Measurements from ENCODE around the gene NEO1.
A peak's percentile ranks its signal among the peaks of the same experiment; 100 is the strongest.
"Not testable (repeated sequence)": the region's sequence is repeated elsewhere in the genome, so short reads cannot be mapped to it uniquely, and the experiment has no call there.

Gene NEO1

GRCh38 chr15:73174171-73174570, 121.9 kb downstream of the NEO1 start:
- no peak overlapping the region for H3K4me3 ChIP-seq

GRCh38 chr15:73175382-73175781, 123.1 kb downstream of the NEO1 start:
- Histone ChIP-seq H3K27ac (no peak overlapping the region), H3K4me3 (no peak overlapping the region)

More at GRCh38 chr15:73174171-73174570, 121.9 kb downstream of the NEO1 start:
- no peak overlapping the region for H3K27ac ChIP-seq

GRCh38 chr15:73176598-73176997, 124.3 kb downstream of the NEO1 start:
- Histone ChIP-seq H3K4me3 (no peak overlapping the region), H3K27ac (no peak overlapping the region)

- Histone ChIP-seq H3K4me3 (no peak overlapping the region), H3K27ac (no peak overlapping the region)
Measured at GRCh38 chr15:73183071-73183470, 130.8 kb downstream of the NEO1 start.

GRCh38 chr15:73190189-73190601, 137.9 kb downstream of the NEO1 start:
- no peak overlapping the region for H3K27ac ChIP-seq

DNA sequence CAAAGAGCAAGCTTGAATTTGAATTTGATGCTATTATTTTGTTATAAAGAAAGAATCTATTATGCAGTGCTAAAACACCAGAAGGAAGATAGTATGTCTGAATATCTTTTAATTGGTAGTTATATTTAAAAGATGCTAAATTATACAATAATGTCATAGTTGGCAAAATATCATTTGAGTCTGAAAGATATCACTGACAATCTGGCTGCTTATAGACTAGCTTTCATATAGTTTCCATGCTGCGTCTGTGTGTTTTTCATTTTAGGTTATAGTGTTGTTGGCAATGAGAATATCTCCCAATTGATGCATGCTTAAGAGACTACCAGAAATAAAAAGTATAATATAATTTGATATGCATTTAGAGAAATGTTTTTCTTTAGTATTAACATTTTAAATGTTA, 142.9 kb downstream of the NEO1 start:
- H3K27ac ChIP-seq, result no peak overlapping the region
- H3K4me3 ChIP-seq, result no peak overlapping the region

More at GRCh38 chr15:73190189-73190601, 137.9 kb downstream of the NEO1 start:
- H3K4me3 ChIP-seq, result no peak overlapping the region

- H3K4me3 ChIP-seq, result no peak overlapping the region
- H3K27ac ChIP-seq, result no peak overlapping the region
Measured at GRCh38 chr15:73196113-73196512, 143.8 kb downstream of the NEO1 start.

DNA sequence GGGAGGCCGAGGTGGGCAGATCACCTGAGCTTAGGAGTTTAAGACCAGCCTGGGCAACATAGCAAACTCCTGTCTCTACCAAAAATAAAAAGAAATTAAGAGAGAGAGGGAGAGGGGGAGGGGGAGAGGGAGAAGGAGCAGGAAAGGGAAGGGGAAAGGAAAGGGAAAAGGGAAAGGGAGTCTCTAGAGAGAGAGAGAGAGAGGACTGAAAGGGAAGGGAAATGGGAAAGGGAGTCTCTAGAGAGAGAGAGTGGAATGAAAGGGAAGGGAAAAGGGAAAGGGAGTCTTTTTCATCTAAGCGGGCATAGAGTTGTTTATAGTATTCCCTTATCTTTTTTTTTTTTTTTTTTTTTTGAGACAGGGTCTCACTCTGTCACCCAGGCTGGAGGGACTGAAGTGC, 148.1 kb downstream of the NEO1 start:
- Histone ChIP-seq H3K27ac (no peak overlapping the region), H3K4me3 (no peak overlapping the region)

GRCh38 chr15:73210630-73211029, 158.4 kb downstream of the NEO1 start:
- Histone ChIP-seq H3K27ac (no peak overlapping the region), H3K4me3 (no peak overlapping the region)

GRCh38 chr15:73212424-73212823, 160.2 kb downstream of the NEO1 start:
- H3K27ac ChIP-seq, result no peak overlapping the region

GRCh38 chr15:73221450-73221849, 169.2 kb downstream of the NEO1 start:
- H3K27ac ChIP-seq, H3K4me3 ChIP-seq: not testable (repeated sequence)

More at GRCh38 chr15:73212424-73212823, 160.2 kb downstream of the NEO1 start:
- no peak overlapping the region for H3K4me3 ChIP-seq

DNA sequence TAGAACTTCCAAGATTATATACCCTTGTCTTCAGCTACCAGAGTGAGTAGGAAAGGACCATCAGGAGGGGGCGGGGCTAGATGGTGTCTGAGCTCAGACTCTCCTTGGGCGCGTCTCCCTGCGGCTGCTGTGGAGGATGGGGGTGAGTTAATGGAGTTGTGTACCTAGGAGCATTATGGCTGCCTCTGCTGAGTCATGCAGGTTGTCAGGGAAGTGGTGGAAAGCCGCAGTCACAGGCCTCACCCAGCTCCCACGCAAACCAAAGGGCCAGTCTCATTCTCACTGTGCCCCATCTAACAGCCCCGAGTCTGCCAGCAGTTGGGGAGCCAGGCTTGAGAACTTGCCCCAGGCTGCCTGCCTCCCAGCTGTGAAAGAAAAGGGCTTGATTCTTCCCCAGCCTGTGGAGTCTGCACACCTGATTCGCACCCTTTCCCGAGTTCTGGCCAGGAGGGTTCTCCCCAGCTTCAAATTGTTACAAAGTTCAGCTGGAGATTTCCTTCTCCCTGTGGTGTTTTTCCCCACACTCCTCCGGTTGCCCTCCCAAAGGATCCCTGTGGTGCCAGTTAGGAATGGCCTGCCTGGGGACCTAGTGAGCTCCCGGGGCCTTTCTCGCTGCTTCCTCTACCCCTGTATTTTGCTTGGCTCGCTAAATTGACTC, 173.2 kb downstream of the NEO1 start:
- Histone ChIP-seq H3K27ac (peak overlapping the region in 12 of 21 experiments; percentile 7 to 69 (median 48)), H3K4me3 (no peak overlapping the region)

- Histone ChIP-seq H3K27ac (peak overlapping the region in 10 of 21 experiments; percentile 7 to 69 (median 48)), H3K4me3 (no peak overlapping the region)
Measured at GRCh38 chr15:73226093-73226814, 174.0 kb downstream of the NEO1 start.

DNA sequence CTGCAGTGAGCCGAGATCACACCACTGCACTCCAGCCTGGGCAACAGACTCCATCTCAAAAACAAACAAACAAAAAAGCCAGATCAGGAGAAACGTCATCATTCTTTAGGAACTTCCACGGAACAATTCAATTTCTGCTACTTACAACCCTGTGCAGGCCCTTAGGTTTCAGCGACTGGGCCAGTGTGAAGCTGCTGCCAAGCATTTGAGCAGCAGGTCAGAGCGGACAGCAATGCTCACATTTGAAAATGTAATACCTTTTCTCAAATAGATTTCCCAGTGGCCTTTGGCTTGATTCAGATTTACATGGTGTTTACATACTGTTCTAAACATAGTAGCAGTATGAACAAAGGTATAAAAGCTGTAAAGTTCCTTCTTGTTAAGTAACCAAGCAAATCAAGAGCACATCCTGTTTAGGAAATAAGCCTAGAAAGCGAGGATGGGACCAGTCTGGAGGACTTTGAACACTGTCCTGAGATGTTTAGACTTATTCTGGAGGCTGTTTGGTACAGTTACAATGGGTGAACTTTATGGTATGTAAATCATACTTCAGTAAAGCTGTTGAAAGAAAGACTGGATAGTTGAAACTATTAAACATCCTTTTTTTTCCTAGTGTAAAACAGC, 175.3 kb downstream of the NEO1 start:
- Histone ChIP-seq H3K27ac (no peak overlapping the region), H3K4me3 (no peak overlapping the region)

GRCh38 chr15:73228128-73228646, 175.9 kb downstream of the NEO1 start:
- Histone ChIP-seq H3K27ac (no peak overlapping the region), H3K4me3 (no peak overlapping the region)

DNA sequence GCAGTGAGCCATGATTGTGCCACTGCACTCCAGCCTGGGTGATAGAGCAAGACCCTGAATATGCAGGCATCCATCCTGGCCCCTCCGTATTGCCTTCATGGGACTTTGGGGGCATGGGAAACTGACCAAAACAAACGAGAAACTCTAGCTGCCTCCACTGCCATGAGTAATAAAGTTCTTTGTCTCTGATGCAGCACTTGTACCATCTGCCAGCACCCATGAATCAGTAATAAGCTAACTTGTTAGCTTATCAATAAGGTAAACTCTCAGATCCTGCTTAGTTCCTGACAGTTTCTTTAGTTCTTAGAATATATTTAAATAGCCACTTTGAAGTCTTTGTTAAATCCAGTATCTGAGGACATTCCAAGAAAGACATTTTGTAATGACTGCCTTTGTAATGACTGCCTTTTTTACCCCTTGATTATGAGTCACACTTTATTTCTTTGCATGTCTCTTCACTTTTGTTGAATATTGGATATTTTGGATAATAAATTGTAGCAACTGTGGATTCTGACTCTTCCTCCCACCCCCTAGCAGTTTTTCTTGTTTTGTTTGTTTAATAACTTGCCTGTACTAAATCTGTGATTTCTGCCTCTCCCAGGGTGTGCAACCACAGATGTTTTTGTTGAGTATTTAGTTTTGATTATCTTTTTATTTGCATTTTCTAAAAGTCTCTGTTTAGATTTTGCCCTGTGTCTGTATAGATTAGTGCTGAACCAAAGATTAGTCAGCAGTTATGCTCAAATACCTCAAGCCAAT, 179.6 kb downstream of the NEO1 start:
- Histone ChIP-seq H3K27ac (peak overlapping the region in 1 of 21 experiments; percentile 21), H3K4me3 (no peak overlapping the region)

GRCh38 chr15:73232776-73233175, 180.5 kb downstream of the NEO1 start:
- Histone ChIP-seq H3K4me3 (no peak overlapping the region), H3K27ac (no peak overlapping the region)

- no peak overlapping the region for H3K27ac ChIP-seq
- H3K4me3 ChIP-seq, result no peak overlapping the region
Measured at GRCh38 chr15:73233623-73234022, 181.4 kb downstream of the NEO1 start.

DNA sequence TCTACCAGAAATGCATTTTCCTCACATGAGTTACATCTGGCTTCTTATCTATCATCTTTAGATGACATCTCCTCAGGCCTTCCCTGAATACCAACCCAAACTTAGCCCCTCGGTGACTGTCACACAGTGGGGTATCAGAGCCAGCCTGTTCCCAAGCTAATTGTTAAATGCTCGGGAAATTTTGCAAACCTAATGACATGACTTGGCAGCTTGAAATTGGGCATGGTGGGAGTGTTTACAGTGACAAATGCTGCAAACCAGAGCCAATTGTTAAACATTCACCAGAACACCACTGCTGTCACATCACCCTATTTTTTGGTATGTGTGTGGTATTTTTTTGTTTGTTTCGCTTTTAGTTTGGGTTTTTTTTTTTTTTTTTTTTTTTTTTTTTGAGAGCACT, 185.6 kb downstream of the NEO1 start:
- Histone ChIP-seq H3K4me3 (no peak overlapping the region), H3K27ac (no peak overlapping the region)

All from skin epidermis (tissue), 12 donors.